Kidney (tissue), 14 donors: Measurements from ENCODE around the gene CRYBA2. TPM values are rescaled to one million over a fixed set of nuclear protein-coding genes. Genes with fewer than 3 reads are reported as not detected.

ENCODE experiments used
- DNase-seq, 5 donors: peaks; one replicate each; pipeline ENCODE4 v3.0.0-alpha.2; 2013 to 2020
- FAIRE-seq: peaks from 2 replicates; lab custom pipeline; 2012; peaks lifted over from hg19 to GRCh38; lab: Jason Lieb, UNC
- H3K27ac ChIP-seq, 2 donors: one replicate each; pipeline ENCODE4 v1.7.0; 2013; ENCODE audit warnings: low read depth in 2 of 2, low read length in 2 of 2, inconsistent platforms in 1 of 2
- H3K27me3 ChIP-seq: one replicate; pipeline ENCODE4 v1.7.1; 2013; ENCODE audit warnings: low read length, inconsistent platforms; ENCODE audit not compliant: control insufficient read depth, insufficient read depth
- H3K36me3 ChIP-seq, 3 donors: one replicate each; pipeline versions ENCODE4 v1.7.0 to v1.7.1; 2013; ENCODE audit warnings: low read length in 3 of 3, control low read depth in 1 of 3, inconsistent platforms in 1 of 3; ENCODE audit not compliant: insufficient read depth in 3 of 3, control insufficient read depth in 2 of 3
- H3K4me1 ChIP-seq, 3 donors: one replicate each; pipeline versions ENCODE4 v1.7.0 to v1.7.1; 2013; ENCODE audit warnings: low read length in 3 of 3, inconsistent platforms in 1 of 3, low read depth in 1 of 3; ENCODE audit not compliant: control insufficient read depth in 2 of 3, insufficient read depth in 2 of 3
- H3K4me3 ChIP-seq, 3 donors: one replicate each; pipeline versions ENCODE4 v1.7.0 to v1.8.1; 2013; ENCODE audit warnings: low read length in 3 of 3, control low read depth in 1 of 3, inconsistent platforms in 1 of 3
- H3K9ac ChIP-seq, 3 donors: one replicate each; pipeline versions ENCODE4 v1.7.0 to v1.7.1; 2013; ENCODE audit warnings: low read length in 3 of 3, control low read depth in 1 of 3, inconsistent platforms in 1 of 3
- H3K9me3 ChIP-seq, 3 donors: one replicate each; pipeline versions ENCODE4 v1.7.0 to v1.7.1; 2013; ENCODE audit warnings: low read length in 3 of 3, control low read depth in 1 of 3, inconsistent platforms in 1 of 3; ENCODE audit not compliant: control insufficient read depth in 2 of 3, insufficient read depth in 1 of 3
- CTCF ChIP-seq: IDR thresholded peaks from 3 replicates; pipeline ENCODE4 v1.5.1; 2012; ENCODE audit warnings: mild to moderate bottlenecking, moderate library complexity, borderline replicate concordance; ENCODE audit not compliant: insufficient read depth; ENCODE audit errors: extremely low read depth
- intact Hi-C: fragments of 100-400 bp; cut with DNase I; formaldehyde crosslinking; loops from one replicate; pipeline ENCODE4 v1.11.1; 2022
- polyA plus RNA-seq: library from polyadenylated mRNA; stranded (reverse); fragments of 350-450 nt; fragmentation: Illumina TruSeq; extraction: RNeasy Lipid Tissue Mini Kit (QIAGEN cat#74804); gene quantifications from one replicate; pipeline ENCODE4 v1.2.3, GENCODE V29; 2014; ENCODE audit warnings: low read depth, low replicate concordance; ENCODE audit not compliant: insufficient read depth
- total RNA-seq: library from RNA; stranded (reverse); fragmentation: NEBNext Ultra II Directional; extraction: Animal tissue kit (Norgen Biotek cat#: 25700); gene quantifications from one replicate; pipeline ENCODE4 v1.2.1, GENCODE V29; 2021
- donor health status: control.
- donor health status: control.
- donor health status: control.
- donor health status: control.
- donor health status: control.
- donor health status: DM: yes; HTN: yes; CAD: no.
- donor health status: Normal renal cell carcinoma (clear cell type).

Gene CRYBA2
- total and polyA plus RNA-seq, 2 donors from 2014 or later: not detected

- no peak overlapping the region for H3K9ac ChIP-seq
- H3K4me3 ChIP-seq: no peak overlapping the region
- no peak overlapping the region for H3K27ac ChIP-seq
- H3K36me3 ChIP-seq: no peaks in the 10 kb centered on the region
- no peaks in the 10 kb centered on the region for H3K27me3 ChIP-seq
- DNase-seq (peak in 2 of 5 donors; percentile 10 to 19), FAIRE-seq (no peak)
- H3K9me3 ChIP-seq: no peaks in the 10 kb centered on the region
- intact Hi-C loops: no loop called here
- peak; percentile 32 for TF ChIP-seq CTCF
- H3K4me1 ChIP-seq: no peaks in the 10 kb centered on the region
Observed at GRCh38 chr2:219010162-219010756, 17.0 kb upstream of the CRYBA2 start.

- no peaks in the 10 kb centered on the region for H3K36me3 ChIP-seq
- no peaks in the 10 kb centered on the region for H3K4me1 ChIP-seq
- no peak overlapping the region for H3K27ac ChIP-seq
- H3K9ac ChIP-seq: no peak overlapping the region
- no peaks in the 10 kb centered on the region for H3K9me3 ChIP-seq
- no peak overlapping the region for H3K4me3 ChIP-seq
- DNase-seq: no peak
- no peak for FAIRE-seq
- no peak for TF ChIP-seq CTCF
- no peaks in the 10 kb centered on the region for H3K27me3 ChIP-seq
- intact Hi-C loops: no loop called here
Observed at GRCh38 chr2:219009294-219009693, 16.1 kb upstream of the CRYBA2 start.

DNA sequence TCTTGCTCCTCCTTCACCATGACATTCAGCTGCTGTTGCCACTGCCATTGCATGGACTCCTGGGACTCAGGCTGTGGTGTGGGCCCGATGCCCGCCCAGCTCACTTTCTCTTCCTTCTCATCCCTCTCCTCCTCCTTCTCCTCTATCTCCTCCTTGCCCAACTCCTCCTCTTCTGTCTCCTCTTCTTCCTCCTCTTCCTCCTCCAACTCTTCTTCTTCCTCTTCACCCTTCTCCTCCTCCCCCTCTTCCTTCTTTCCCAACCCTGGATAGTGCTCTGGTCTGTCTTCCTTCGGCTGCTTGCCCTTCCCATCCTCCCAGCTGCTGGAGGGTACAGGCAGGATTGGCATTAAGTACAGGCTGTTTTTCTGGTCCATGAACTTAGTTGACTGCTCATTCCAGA is 10.8 kb upstream of the CRYBA2 start:
- Histone ChIP-seq H3K36me3 (no peaks in the 10 kb centered on the region), H3K4me1 (peaks cover 0 to 14% (median 0%) of the 10 kb centered on the region in 3 donors), H3K9me3 (no peaks in the 10 kb centered on the region), H3K27ac (no peak overlapping the region), H3K4me3 (no peak overlapping the region), H3K9ac (no peak overlapping the region), H3K27me3 (peaks cover 27% of the 10 kb centered on the region)
- DNase-seq: no peak
- intact Hi-C loops: no loop called here
- no peak for TF ChIP-seq CTCF
- no peak for FAIRE-seq

- Histone ChIP-seq H3K9ac (no peak overlapping the region), H3K27ac (no peak overlapping the region), H3K27me3 (peaks cover 28% of the 10 kb centered on the region), H3K4me3 (no peak overlapping the region), H3K4me1 (peaks cover 0 to 14% (median 0%) of the 10 kb centered on the region in 3 donors), H3K9me3 (no peaks in the 10 kb centered on the region), H3K36me3 (no peaks in the 10 kb centered on the region)
- no peak for FAIRE-seq
- intact Hi-C loops: no loop called here
- DNase-seq: no peak
- TF ChIP-seq CTCF: no peak
Observed at GRCh38 chr2:219003267-219003634, 10.0 kb upstream of the CRYBA2 start.
